Muscle layer of colon (tissue), 2 donors: Measurements from ENCODE around the gene USP40.
"Not testable (repeated sequence)": the region's sequence is repeated elsewhere in the genome, so short reads cannot be mapped to it uniquely, and the experiment has no call there.

ENCODE experiments used
- H3K27ac ChIP-seq: one replicate; pipeline ENCODE4 v1.7.0; 2013; ENCODE audit warnings: low read depth, mild to moderate bottlenecking, low read length, moderate library complexity
- H3K27me3 ChIP-seq, 2 donors: one replicate each; pipeline ENCODE4 v1.7.0; 2013; ENCODE audit warnings: low read length in 2 of 2, mild to moderate bottlenecking in 2 of 2; ENCODE audit not compliant: insufficient read depth in 2 of 2, control insufficient read depth in 1 of 2
- H3K36me3 ChIP-seq: one replicate; pipeline ENCODE4 v1.7.0; 2013; ENCODE audit warnings: mild to moderate bottlenecking, low read length; ENCODE audit not compliant: insufficient read depth
- H3K4me1 ChIP-seq: one replicate; pipeline ENCODE4 v1.7.0; 2013; ENCODE audit warnings: mild to moderate bottlenecking, low read length; ENCODE audit not compliant: insufficient read depth
- H3K4me3 ChIP-seq, 2 donors: one replicate each; pipeline ENCODE4 v1.7.0; 2013; ENCODE audit warnings: low read length in 2 of 2, low read depth in 1 of 2, mild to moderate bottlenecking in 1 of 2, moderate library complexity in 1 of 2
- H3K9ac ChIP-seq: one replicate; pipeline ENCODE4 v1.7.0; 2013; ENCODE audit warnings: low read length
- H3K9me3 ChIP-seq: one replicate; pipeline ENCODE4 v1.7.0; 2013; ENCODE audit warnings: mild to moderate bottlenecking, low read length
- donor health status: abdominal sarcoma.
- donor health status: Adenocarcinoma of cecum.

USP40 gene

GRCh38 chr2:233584210-233584609, 17.6 kb upstream of the USP40 start:
- no peaks in the 10 kb centered on the region for H3K27me3 ChIP-seq
- H3K9me3 ChIP-seq, result no peaks in the 10 kb centered on the region
- H3K4me3 ChIP-seq, result no peak overlapping the region
- no peaks in the 10 kb centered on the region for H3K4me1 ChIP-seq
- no peak overlapping the region for H3K27ac ChIP-seq
- H3K9ac ChIP-seq, result no peak overlapping the region
- H3K36me3 ChIP-seq, result no peaks in the 10 kb centered on the region

GRCh38 chr2:233583217-233583965, 16.8 kb upstream of the USP40 start:
- H3K4me1 ChIP-seq, H3K4me3 ChIP-seq, H3K9ac ChIP-seq, H3K9me3 ChIP-seq, H3K27me3 ChIP-seq, H3K27ac ChIP-seq, H3K36me3 ChIP-seq: not testable (repeated sequence)

GRCh38 chr2:233577341-233577740, 10.8 kb upstream of the USP40 start:
- not testable (repeated sequence) for H3K27me3 ChIP-seq, H3K4me1 ChIP-seq, H3K36me3 ChIP-seq, H3K4me3 ChIP-seq, H3K9me3 ChIP-seq, H3K27ac ChIP-seq, H3K9ac ChIP-seq

- Histone ChIP-seq H3K9me3 (no peaks in the 10 kb centered on the region), H3K27me3 (no peaks in the 10 kb centered on the region), H3K4me3 (no peak overlapping the region), H3K36me3 (no peaks in the 10 kb centered on the region), H3K4me1 (no peaks in the 10 kb centered on the region), H3K9ac (no peak overlapping the region), H3K27ac (no peak overlapping the region)
Observed at GRCh38 chr2:233572468-233572867, 5.9 kb upstream of the USP40 start.

- H3K27me3 ChIP-seq, result no peaks in the 10 kb centered on the region
- no peaks in the 10 kb centered on the region for H3K9me3 ChIP-seq
- no peaks in the 10 kb centered on the region for H3K4me1 ChIP-seq
- no peak overlapping the region for H3K4me3 ChIP-seq
- H3K27ac ChIP-seq, result no peak overlapping the region
- H3K36me3 ChIP-seq, result no peaks in the 10 kb centered on the region
- no peak overlapping the region for H3K9ac ChIP-seq
Observed at GRCh38 chr2:233571462-233571861, 4.9 kb upstream of the USP40 start.

GRCh38 chr2:233571001-233571400, 4.4 kb upstream of the USP40 start:
- H3K4me3 ChIP-seq, result no peak overlapping the region
- H3K27me3 ChIP-seq, result no peaks in the 10 kb centered on the region
- no peaks in the 10 kb centered on the region for H3K4me1 ChIP-seq
- no peak overlapping the region for H3K9ac ChIP-seq
- H3K36me3 ChIP-seq, result no peaks in the 10 kb centered on the region
- H3K9me3 ChIP-seq, result no peaks in the 10 kb centered on the region
- no peak overlapping the region for H3K27ac ChIP-seq

GRCh38 chr2:233565685-233566140, 869 bp downstream of the USP40 start:
- peak overlapping the region; percentile 59 for H3K9ac ChIP-seq
- H3K4me3 ChIP-seq, result peak overlapping the region; percentile 66 to 72
- H3K9me3 ChIP-seq, result no peaks in the 10 kb centered on the region
- no peaks in the 10 kb centered on the region for H3K27me3 ChIP-seq
- H3K4me1 ChIP-seq, result peaks cover 7% of the 10 kb centered on the region
- H3K27ac ChIP-seq, result peak overlapping the region; percentile 74
- peaks cover 2% of the 10 kb centered on the region for H3K36me3 ChIP-seq

- no peak overlapping the region for H3K27ac ChIP-seq
- H3K9ac ChIP-seq, result no peak overlapping the region
- H3K27me3 ChIP-seq, result no peaks in the 10 kb centered on the region
- H3K9me3 ChIP-seq, result no peaks in the 10 kb centered on the region
- H3K4me1 ChIP-seq, result peaks cover 7% of the 10 kb centered on the region
- no peak overlapping the region for H3K4me3 ChIP-seq
- H3K36me3 ChIP-seq, result peaks cover 16% of the 10 kb centered on the region
Observed at GRCh38 chr2:233563663-233564430, 2.7 kb downstream of the USP40 start.

GRCh38 chr2:233556881-233557736, 9.5 kb downstream of the USP40 start:
- Histone ChIP-seq H3K4me1 (no peaks in the 10 kb centered on the region), H3K9me3 (no peaks in the 10 kb centered on the region), H3K27ac (no peak overlapping the region), H3K4me3 (no peak overlapping the region), H3K27me3 (no peaks in the 10 kb centered on the region), H3K9ac (no peak overlapping the region), H3K36me3 (peaks cover 33% of the 10 kb centered on the region)

GRCh38 chr2:233553366-233553765, 13.2 kb downstream of the USP40 start:
- peaks cover 25% of the 10 kb centered on the region for H3K36me3 ChIP-seq

GRCh38 chr2:233551491-233551890, 15.1 kb downstream of the USP40 start:
- Histone ChIP-seq H3K4me1 (no peaks in the 10 kb centered on the region), H3K27ac (no peak overlapping the region)

More at GRCh38 chr2:233553366-233553765, 13.2 kb downstream of the USP40 start:
- no peaks in the 10 kb centered on the region for H3K4me1 ChIP-seq
- H3K9me3 ChIP-seq, result no peaks in the 10 kb centered on the region
- H3K27me3 ChIP-seq, result no peaks in the 10 kb centered on the region
- H3K27ac ChIP-seq, result no peak overlapping the region
- H3K4me3 ChIP-seq, result no peak overlapping the region
- H3K9ac ChIP-seq, result no peak overlapping the region

More at GRCh38 chr2:233551491-233551890, 15.1 kb downstream of the USP40 start:
- H3K36me3 ChIP-seq, result peaks cover 38% of the 10 kb centered on the region
- H3K9ac ChIP-seq, result no peak overlapping the region
- H3K27me3 ChIP-seq, result no peaks in the 10 kb centered on the region
- no peak overlapping the region for H3K4me3 ChIP-seq
- no peaks in the 10 kb centered on the region for H3K9me3 ChIP-seq
